Neural crest cell (in vitro differentiated cells): ENCODE measurements around the gene RTTN. TPM values are rescaled to one million over a fixed set of nuclear protein-coding genes. Genes with fewer than 3 reads are reported as not detected.
"Not testable (repeated sequence)": the region's sequence is repeated elsewhere in the genome, so short reads cannot be mapped to it uniquely, and the experiment has no call there.

Experiments
- DNase-seq: peaks from one replicate; pipeline ENCODE4 v3.0.0; 2021; ENCODE audit warnings: low read depth, mixed read lengths, low spot score
- H3K27ac Mint-ChIP-seq: one replicate; pipeline ENCODE4 v1.8.0; 2021; ENCODE audit warnings: mild to moderate bottlenecking, mixed read lengths; ENCODE audit not compliant: unreplicated experiment
- H3K27me3 Mint-ChIP-seq: 2 replicates; pipeline ENCODE4 v1.8.0; 2021; ENCODE audit warnings: low read depth, mild to moderate bottlenecking, mixed read lengths
- H3K36me3 Mint-ChIP-seq: 2 replicates; pipeline ENCODE4 v1.8.0; 2021; ENCODE audit warnings: low read depth, mild to moderate bottlenecking, mixed read lengths
- H3K4me1 Mint-ChIP-seq: 2 replicates; pipeline ENCODE4 v1.8.0; 2021; ENCODE audit warnings: mixed read lengths
- H3K4me3 Mint-ChIP-seq: one replicate; pipeline ENCODE4 v1.8.0; 2021; ENCODE audit warnings: mild to moderate bottlenecking, mixed read lengths
- H3K9me3 Mint-ChIP-seq: 2 replicates; pipeline ENCODE4 v1.8.0; 2021; ENCODE audit warnings: mixed read lengths
- total RNA-seq: library from RNA; stranded (reverse); gene quantifications from 2 replicates; pipeline ENCODE4 v1.2.1, GENCODE V29; 2021
- TF ChIP-seq, protein P1 (sequence below): fragments of 200-600 bp; sonication (generic); conservative IDR thresholded peaks from 2 replicates; pipeline ENCODE4 v1.5.0; 2021; ENCODE audit warnings: antibody characterized with exemption, mild to moderate bottlenecking

Gene RTTN
- total RNA-seq, 1 donor from 2014 or later = 34.8 TPM

DNA sequence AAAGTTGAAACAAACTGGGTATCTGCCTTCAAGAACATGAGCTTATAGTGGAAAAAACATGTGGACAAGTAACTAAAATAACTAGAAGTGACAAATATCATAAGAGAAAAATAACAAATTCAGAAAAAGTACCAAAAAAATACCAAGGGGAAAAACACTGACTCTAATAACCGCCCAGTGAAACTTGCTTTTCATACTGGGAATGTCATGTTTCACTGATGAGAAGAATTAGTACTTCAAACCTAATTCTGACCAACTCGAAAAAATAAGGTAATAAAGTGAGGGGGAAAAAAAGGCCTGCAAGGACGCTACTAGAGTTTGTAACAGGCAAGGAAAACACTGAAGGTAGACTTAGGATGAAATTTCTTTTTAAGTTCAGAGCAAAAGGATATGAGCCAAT lies 83.6 kb downstream of the RTTN start:
- Mint-ChIP-seq H3K36me3 (peaks cover 19% of the 10 kb centered on the region), H3K27ac (no peak overlapping the region), H3K27me3 (no peaks in the 10 kb centered on the region), H3K4me3 (no peak overlapping the region), H3K9me3 (peaks cover 12% of the 10 kb centered on the region), H3K4me1 (no peaks in the 10 kb centered on the region)
- no peak for DNase-seq
- TF ChIP-seq, protein P1, sequence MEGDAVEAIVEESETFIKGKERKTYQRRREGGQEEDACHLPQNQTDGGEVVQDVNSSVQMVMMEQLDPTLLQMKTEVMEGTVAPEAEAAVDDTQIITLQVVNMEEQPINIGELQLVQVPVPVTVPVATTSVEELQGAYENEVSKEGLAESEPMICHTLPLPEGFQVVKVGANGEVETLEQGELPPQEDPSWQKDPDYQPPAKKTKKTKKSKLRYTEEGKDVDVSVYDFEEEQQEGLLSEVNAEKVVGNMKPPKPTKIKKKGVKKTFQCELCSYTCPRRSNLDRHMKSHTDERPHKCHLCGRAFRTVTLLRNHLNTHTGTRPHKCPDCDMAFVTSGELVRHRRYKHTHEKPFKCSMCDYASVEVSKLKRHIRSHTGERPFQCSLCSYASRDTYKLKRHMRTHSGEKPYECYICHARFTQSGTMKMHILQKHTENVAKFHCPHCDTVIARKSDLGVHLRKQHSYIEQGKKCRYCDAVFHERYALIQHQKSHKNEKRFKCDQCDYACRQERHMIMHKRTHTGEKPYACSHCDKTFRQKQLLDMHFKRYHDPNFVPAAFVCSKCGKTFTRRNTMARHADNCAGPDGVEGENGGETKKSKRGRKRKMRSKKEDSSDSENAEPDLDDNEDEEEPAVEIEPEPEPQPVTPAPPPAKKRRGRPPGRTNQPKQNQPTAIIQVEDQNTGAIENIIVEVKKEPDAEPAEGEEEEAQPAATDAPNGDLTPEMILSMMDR = no peak

DNA sequence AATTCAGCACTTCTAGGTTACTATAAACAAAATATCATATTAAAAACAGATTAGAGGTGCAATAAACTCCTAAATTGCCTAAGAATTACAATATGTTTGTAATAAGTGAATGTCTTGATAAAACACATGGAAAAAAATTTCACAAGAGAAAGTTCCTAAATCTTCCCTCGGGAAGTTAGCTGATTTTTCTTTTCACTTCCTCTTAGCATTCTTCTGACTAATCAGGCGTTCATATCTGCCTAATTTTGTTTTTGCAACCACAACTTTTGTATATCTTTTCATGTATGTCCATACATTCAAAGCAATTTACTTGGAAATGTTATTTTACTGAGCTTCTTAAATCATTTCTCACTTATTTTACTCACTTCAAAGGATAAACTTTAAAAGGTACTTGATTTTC lies 88.5 kb downstream of the RTTN start:
- Mint-ChIP-seq H3K9me3 (peaks cover 12% of the 10 kb centered on the region), H3K27me3 (no peaks in the 10 kb centered on the region), H3K4me3 (no peak overlapping the region), H3K36me3 (peaks cover 28% of the 10 kb centered on the region), H3K4me1 (no peaks in the 10 kb centered on the region), H3K27ac (no peak overlapping the region)
- no peak for DNase-seq
- TF ChIP-seq, protein P1 = no peak

DNA sequence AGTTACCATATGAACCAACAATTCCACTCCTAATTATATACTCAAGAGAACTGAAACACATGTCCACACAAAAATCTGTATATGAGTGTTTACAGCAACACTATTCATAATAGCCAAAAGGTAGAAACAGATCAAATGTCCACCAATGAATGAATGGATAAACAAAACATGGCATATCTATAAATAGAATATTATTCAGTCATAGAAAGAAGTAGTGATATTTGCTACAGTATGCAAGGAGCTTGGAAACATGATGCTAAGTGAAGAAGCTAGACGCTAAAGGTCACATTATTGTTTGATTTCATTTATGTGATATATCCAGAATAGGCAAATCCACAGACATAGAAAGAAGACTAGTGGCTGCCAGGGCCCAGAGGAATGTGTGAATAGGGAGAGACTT lies 92.0 kb downstream of the RTTN start:
- Mint-ChIP-seq H3K9me3 (peaks cover 11% of the 10 kb centered on the region), H3K27me3 (no peaks in the 10 kb centered on the region), H3K4me1 (no peaks in the 10 kb centered on the region), H3K36me3 (peaks cover 34% of the 10 kb centered on the region), H3K27ac (no peak overlapping the region), H3K4me3 (no peak overlapping the region)
- TF ChIP-seq, protein P1 = no peak
- no peak for DNase-seq

DNA sequence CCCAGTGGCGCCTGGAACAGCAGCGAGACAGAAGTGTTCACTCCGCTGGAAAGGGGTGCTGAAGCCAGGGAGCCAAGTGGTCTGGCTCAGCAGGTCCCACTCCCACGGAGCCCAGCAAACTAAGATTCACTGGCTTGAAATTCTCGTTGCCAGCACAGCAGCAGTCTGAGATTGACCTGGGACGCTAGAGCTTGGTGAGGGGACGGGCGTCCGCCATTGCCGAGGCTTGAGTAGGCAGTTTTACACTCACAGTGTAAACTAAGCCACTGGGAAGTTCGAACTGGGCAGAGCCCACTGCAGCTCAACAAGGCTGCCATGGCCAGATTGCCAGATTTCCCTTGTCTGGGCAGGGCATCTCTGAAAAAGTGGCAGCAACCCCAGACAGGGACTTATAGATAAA lies 94.8 kb downstream of the RTTN start:
- no peaks in the 10 kb centered on the region for H3K27me3 Mint-ChIP-seq
- DNase-seq = no peak
- no peaks in the 10 kb centered on the region for H3K4me1 Mint-ChIP-seq
- H3K9me3 Mint-ChIP-seq = peaks cover 3% of the 10 kb centered on the region
- no peak overlapping the region for H3K4me3 Mint-ChIP-seq
- TF ChIP-seq, protein P1 = no peak
- H3K36me3 Mint-ChIP-seq = peaks cover 29% of the 10 kb centered on the region
- no peak overlapping the region for H3K27ac Mint-ChIP-seq

DNA sequence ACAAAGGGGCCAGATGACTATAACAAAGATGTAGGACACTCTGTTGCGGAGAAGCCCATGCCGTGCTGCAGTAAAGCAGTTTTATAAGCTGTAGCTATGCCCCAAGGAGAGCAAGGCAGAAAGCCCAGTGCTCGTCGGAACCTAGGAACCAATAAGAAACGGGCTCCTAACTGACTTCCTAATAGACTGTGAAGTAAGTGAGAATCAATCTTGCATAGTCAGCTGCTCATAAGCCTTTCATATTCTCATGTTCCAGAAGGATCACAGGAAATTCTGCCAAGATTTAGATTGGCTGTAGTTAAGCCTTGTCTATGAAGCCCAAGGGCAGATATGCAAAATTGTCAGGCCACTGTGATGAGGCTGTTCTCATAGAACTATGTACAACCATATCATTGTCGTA lies 98.4 kb downstream of the RTTN start:
- TF ChIP-seq, protein P1 = no peak
- H3K9me3 Mint-ChIP-seq = peaks cover 9% of the 10 kb centered on the region
- DNase-seq = no peak
- peaks cover 50% of the 10 kb centered on the region for H3K36me3 Mint-ChIP-seq
- H3K4me3 Mint-ChIP-seq = no peak overlapping the region
- no peak overlapping the region for H3K27ac Mint-ChIP-seq
- H3K4me1 Mint-ChIP-seq = no peaks in the 10 kb centered on the region
- H3K27me3 Mint-ChIP-seq = no peaks in the 10 kb centered on the region

DNA sequence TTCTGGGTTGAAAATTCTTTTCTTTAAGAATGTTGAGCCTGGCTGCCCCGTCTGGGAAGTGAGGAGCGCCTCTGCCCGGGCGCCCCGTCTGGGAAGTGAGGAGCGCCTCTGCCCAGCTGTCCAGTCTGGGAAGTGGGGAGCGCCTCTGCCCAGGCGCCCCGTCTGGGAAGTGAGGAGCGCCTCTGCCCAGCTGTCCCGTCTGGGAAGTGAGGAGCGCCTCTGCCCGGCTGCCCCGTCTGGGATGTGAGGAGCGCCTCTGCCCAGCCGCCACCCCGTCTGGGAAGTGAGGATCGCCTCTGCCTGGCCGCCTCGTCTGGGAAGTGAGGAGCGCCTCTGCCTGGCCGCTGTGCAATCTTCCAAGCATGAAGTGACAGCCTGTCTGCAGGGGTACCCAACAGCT lies 102.6 kb downstream of the RTTN start:
- H3K9me3 Mint-ChIP-seq = peaks cover 17% of the 10 kb centered on the region
- H3K4me3 Mint-ChIP-seq, H3K27ac Mint-ChIP-seq, H3K27me3 Mint-ChIP-seq, H3K4me1 Mint-ChIP-seq, DNase-seq: not testable (repeated sequence)
- H3K36me3 Mint-ChIP-seq = peaks cover 65% of the 10 kb centered on the region
